CD14-positive monocyte (primary cell): ENCODE measurements around the gene WDR41. TPM values are rescaled to one million over a fixed set of nuclear protein-coding genes. Genes with fewer than 3 reads are reported as not detected.

ENCODE experiments used
- DNase-seq, 3 donors: peaks; one replicate each; pipeline ENCODE4 v3.0.0-alpha.2; 2011 to 2022
- H2AFZ ChIP-seq: 2 replicates; pipeline ENCODE4 v1.6.0; 2012; ENCODE audit warnings: mild to moderate bottlenecking, low read depth, low read length, inconsistent platforms; ENCODE audit not compliant: insufficient read depth, poor library complexity, severe bottlenecking
- H3K27ac ChIP-seq, 2 donors: 1 replicate in 1 of 2; 2 replicates in 1 of 2; pipeline ENCODE4 v1.5.1; 2012 to 2013; ENCODE audit warnings: low read length in 2 of 2, control low read depth in 1 of 2, inconsistent platforms in 1 of 2, low read depth in 1 of 2, mild to moderate bottlenecking in 1 of 2
- H3K27me3 ChIP-seq, 2 donors: one replicate each; pipeline versions ENCODE4 v1.6.0 to v1.6.1; 2011 to 2013; ENCODE audit warnings: low read length in 2 of 2; ENCODE audit not compliant: control insufficient read depth in 2 of 2, insufficient read depth in 2 of 2
- H3K36me3 ChIP-seq, 2 donors: replicated peaks in 1 of 2; 1 replicate in 1 of 2; 2 replicates in 1 of 2; pipeline versions ENCODE4 v1.5.1 to v1.6.1; 2012 to 2013; ENCODE audit warnings: low read length in 2 of 2, control low read depth in 1 of 2, inconsistent platforms in 1 of 2, mild to moderate bottlenecking in 1 of 2; ENCODE audit not compliant: insufficient read depth in 2 of 2, control insufficient read depth in 1 of 2
- H3K4me1 ChIP-seq, 2 donors: 1 replicate in 1 of 2; 2 replicates in 1 of 2; pipeline versions ENCODE4 v1.5.1 to v1.6.1; 2012 to 2013; ENCODE audit warnings: low read length in 2 of 2, control low read depth in 1 of 2, inconsistent platforms in 1 of 2, mild to moderate bottlenecking in 1 of 2, moderate library complexity in 1 of 2; ENCODE audit not compliant: insufficient read depth in 2 of 2, control insufficient read depth in 1 of 2
- H3K4me2 ChIP-seq: replicated peaks from 2 replicates; pipeline ENCODE3; 2012; ENCODE audit warnings: low read length, moderate library complexity, mild to moderate bottlenecking; ENCODE audit not compliant: poor library complexity, severe bottlenecking; ENCODE audit errors: extremely low read depth
- H3K4me3 ChIP-seq, 3 experiments: fragments of 200-600 bp in 1 of 3; sonication (generic) in 1 of 3; replicated peaks in 1 of 3; 1 replicate in 2 of 3; 2 replicates in 1 of 3; pipeline ENCODE4 v1.5.1; 2011 to 2013; ENCODE audit warnings: low read length in 3 of 3, mild to moderate bottlenecking in 3 of 3, control low read depth in 2 of 3, low read depth in 2 of 3, inconsistent platforms in 1 of 3, moderate library complexity in 1 of 3
- H3K79me2 ChIP-seq: 2 replicates; pipeline ENCODE4 v1.6.0; 2012; ENCODE audit warnings: mild to moderate bottlenecking, control low read depth, inconsistent platforms, low read length, moderate library complexity; ENCODE audit not compliant: insufficient read depth
- H3K9ac ChIP-seq: 2 replicates; pipeline ENCODE4 v1.6.0; 2017; ENCODE audit warnings: low read length, mild to moderate bottlenecking; ENCODE audit not compliant: insufficient read depth, poor library complexity, severe bottlenecking
- H3K9me3 ChIP-seq, 2 donors: replicated peaks in 1 of 2; 1 replicate in 1 of 2; 2 replicates in 1 of 2; pipeline versions ENCODE4 v1.5.1 to v1.6.1; 2012 to 2013; ENCODE audit warnings: low read length in 2 of 2, control low read depth in 1 of 2; ENCODE audit not compliant: control insufficient read depth in 1 of 2, insufficient read depth in 1 of 2
- H4K20me1 ChIP-seq: 2 replicates; pipeline ENCODE4 v1.6.0; 2012; ENCODE audit warnings: mild to moderate bottlenecking, low read length, control low read depth, moderate library complexity; ENCODE audit not compliant: insufficient read depth
- H3K27ac Mint-ChIP-seq, 7 donors: one replicate each; pipeline ENCODE4 v1.8.0; 2020; ENCODE audit warnings: mild to moderate bottlenecking in 7 of 7, mixed read lengths in 7 of 7, moderate library complexity in 6 of 7, inconsistent platforms in 2 of 7
- H3K27me3 Mint-ChIP-seq, 3 donors: one replicate each; pipeline ENCODE4 v1.8.0; 2021 to 2022; ENCODE audit warnings: low read depth in 3 of 3, mild to moderate bottlenecking in 3 of 3, mixed read lengths in 3 of 3, moderate library complexity in 3 of 3, inconsistent platforms in 1 of 3
- H3K36me3 Mint-ChIP-seq, 2 donors: one replicate each; pipeline ENCODE4 v1.8.0; 2020; ENCODE audit warnings: mixed read lengths in 2 of 2, inconsistent platforms in 1 of 2, mild to moderate bottlenecking in 1 of 2
- H3K4me1 Mint-ChIP-seq: one replicate; pipeline ENCODE4 v1.8.0; 2020; ENCODE audit warnings: mild to moderate bottlenecking, mixed read lengths
- H3K4me3 Mint-ChIP-seq, 2 donors: one replicate each; pipeline ENCODE4 v1.8.0; 2020; ENCODE audit warnings: mild to moderate bottlenecking in 2 of 2, mixed read lengths in 2 of 2, moderate library complexity in 1 of 2
- H3K9me3 Mint-ChIP-seq, 7 donors: one replicate each; pipeline ENCODE4 v1.8.0; 2020 to 2022; ENCODE audit warnings: mixed read lengths in 7 of 7, mild to moderate bottlenecking in 6 of 7, moderate library complexity in 6 of 7, inconsistent platforms in 2 of 7
- WGBS: methylation state at CpG from one replicate; pipeline ENCODE4 v1.1.5; 2013; ENCODE audit warnings: missing lambda C conversion rate; ENCODE audit not compliant: insufficient coverage; 5-methylcytosine and 5-hydroxymethylcytosine counted together
- intact Hi-C, 2 donors: fragments of 100-400 bp; cut with micrococcal nuclease; formaldehyde crosslinking; loops; one replicate each; pipeline versions ENCODE4 v1.15.0 to v1.15.1; 2023
- polyA plus RNA-seq, 3 donors: library from polyadenylated mRNA; depleted of rRNA in 1 of 3; unstranded in 2 of 3; stranded (reverse) in 1 of 3; fragments of 300-500 nt in 2 of 3; fragments of >200 nt in 1 of 3; fragmentation: Illumina TruSeq in 2 of 3; gene quantifications; 1 replicate in 2 of 3; 2 replicates in 1 of 3; pipeline ENCODE4 v1.2.3, GENCODE V29; 2012 to 2021
- TF ChIP-seq, protein P1 (sequence below): fragments of 200-600 bp; IDR thresholded peaks from one replicate; pipeline ENCODE4 v1.8.0; 2022; ENCODE audit warnings: antibody characterized with exemption, mild to moderate bottlenecking

The WDR41 gene
- polyA plus RNA-seq, 3 donors: 19.6 to 64.0 (median 47.5) TPM

DNA sequence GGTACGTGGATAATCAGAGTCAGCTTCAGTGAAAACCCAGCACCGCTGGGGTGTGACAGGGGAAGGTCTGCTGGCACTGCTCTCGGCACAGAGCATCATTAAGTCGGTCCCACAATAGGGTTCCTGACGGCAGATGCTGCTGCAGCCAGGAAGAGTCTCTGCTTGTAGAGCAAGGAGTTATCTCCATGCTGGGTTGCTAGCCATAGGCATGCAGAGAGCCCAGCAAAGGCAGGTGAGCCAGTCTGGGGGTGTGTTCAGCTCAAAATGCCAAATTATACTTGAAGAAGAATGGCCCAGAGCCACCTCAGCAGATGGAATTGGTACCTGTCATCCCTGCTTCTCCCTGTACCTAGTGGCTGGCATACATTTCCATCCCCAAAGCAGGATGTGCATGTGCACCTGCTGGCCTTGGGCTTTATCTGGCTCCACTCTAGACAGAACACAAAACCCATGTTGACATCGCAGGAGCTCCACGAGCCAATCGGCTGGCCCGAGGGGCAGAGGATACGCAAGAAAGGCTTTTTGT lies 100.8 kb downstream of the WDR41 start:
- Mint-ChIP-seq H3K27me3 (peaks cover 0 to 3% (median 1%) of the 10 kb centered on the region in 3 donors), H3K36me3 (no peaks in the 10 kb centered on the region), H3K4me3 (no peak overlapping the region), H3K4me1 (no peaks in the 10 kb centered on the region), H3K27ac (no peak overlapping the region), H3K9me3 (peaks cover 0 to 10% (median 6%) of the 10 kb centered on the region in 7 donors)
- DNase-seq: no peak
- TF ChIP-seq, protein P1, sequence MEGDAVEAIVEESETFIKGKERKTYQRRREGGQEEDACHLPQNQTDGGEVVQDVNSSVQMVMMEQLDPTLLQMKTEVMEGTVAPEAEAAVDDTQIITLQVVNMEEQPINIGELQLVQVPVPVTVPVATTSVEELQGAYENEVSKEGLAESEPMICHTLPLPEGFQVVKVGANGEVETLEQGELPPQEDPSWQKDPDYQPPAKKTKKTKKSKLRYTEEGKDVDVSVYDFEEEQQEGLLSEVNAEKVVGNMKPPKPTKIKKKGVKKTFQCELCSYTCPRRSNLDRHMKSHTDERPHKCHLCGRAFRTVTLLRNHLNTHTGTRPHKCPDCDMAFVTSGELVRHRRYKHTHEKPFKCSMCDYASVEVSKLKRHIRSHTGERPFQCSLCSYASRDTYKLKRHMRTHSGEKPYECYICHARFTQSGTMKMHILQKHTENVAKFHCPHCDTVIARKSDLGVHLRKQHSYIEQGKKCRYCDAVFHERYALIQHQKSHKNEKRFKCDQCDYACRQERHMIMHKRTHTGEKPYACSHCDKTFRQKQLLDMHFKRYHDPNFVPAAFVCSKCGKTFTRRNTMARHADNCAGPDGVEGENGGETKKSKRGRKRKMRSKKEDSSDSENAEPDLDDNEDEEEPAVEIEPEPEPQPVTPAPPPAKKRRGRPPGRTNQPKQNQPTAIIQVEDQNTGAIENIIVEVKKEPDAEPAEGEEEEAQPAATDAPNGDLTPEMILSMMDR: no peak
- intact Hi-C loops: no loop called here
- Histone ChIP-seq H3K79me2 (no peaks in the 10 kb centered on the region), H4K20me1 (no peaks in the 10 kb centered on the region), H3K4me3 (no peak overlapping the region), H3K36me3 (no peaks in the 10 kb centered on the region), H3K9ac (no peak overlapping the region), H3K27me3 (no peaks in the 10 kb centered on the region), H3K9me3 (no peaks in the 10 kb centered on the region), H3K27ac (no peak overlapping the region), H3K4me2 (no peak overlapping the region), H2AFZ (no peak overlapping the region), H3K4me1 (no peaks in the 10 kb centered on the region)
- 95% methylated on average over 9 of the region's 10 CpGs for WGBS

DNA sequence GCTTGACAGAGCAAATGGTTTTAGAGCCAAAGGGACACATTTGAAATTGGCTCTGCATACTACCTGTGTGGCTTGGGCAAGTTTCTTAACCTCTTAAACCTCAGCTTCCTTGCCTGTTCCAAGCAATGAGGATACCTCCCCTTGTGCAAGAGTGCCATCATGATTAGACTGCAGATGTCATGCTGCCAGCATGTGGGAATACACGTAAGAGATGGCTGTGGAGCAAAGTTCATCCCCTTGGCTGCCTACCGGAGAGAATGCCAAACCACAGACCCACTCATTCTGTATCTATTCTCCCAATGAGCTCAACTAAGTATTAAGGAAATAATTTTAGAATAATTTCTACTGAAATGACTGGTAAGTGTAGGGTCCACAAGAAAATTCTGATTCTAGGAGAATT lies 101.3 kb downstream of the WDR41 start:
- H3K36me3 Mint-ChIP-seq: no peaks in the 10 kb centered on the region
- H3K36me3 ChIP-seq: no peaks in the 10 kb centered on the region
- DNase-seq: no peak
- no peak overlapping the region for H3K4me3 ChIP-seq
- H3K27ac Mint-ChIP-seq: no peak overlapping the region
- H3K79me2 ChIP-seq: no peaks in the 10 kb centered on the region
- peaks cover 1 to 11% (median 6%) of the 10 kb centered on the region in 7 donors for H3K9me3 Mint-ChIP-seq
- H3K4me2 ChIP-seq: no peak overlapping the region
- no peak overlapping the region for H3K27ac ChIP-seq
- H4K20me1 ChIP-seq: no peaks in the 10 kb centered on the region
- H3K27me3 Mint-ChIP-seq: peaks cover 0 to 3% (median 1%) of the 10 kb centered on the region in 3 donors
- H3K27me3 ChIP-seq: no peaks in the 10 kb centered on the region
- no CpG with 5 or more reads among the region's 2 CpGs for WGBS
- H3K4me3 Mint-ChIP-seq: no peak overlapping the region
- TF ChIP-seq, protein P1: no peak
- intact Hi-C loops: no loop called here
- H3K9ac ChIP-seq: no peak overlapping the region
- no peaks in the 10 kb centered on the region for H3K4me1 Mint-ChIP-seq
- H2AFZ ChIP-seq: no peak overlapping the region
- H3K4me1 ChIP-seq: no peaks in the 10 kb centered on the region
- H3K9me3 ChIP-seq: no peaks in the 10 kb centered on the region
